NCI-H2196 treated with DMSO at 0.1 percent for 48 hours (cell line): Measurements from ENCODE around the gene C17orf114.

Source experiments
- DNase-seq: peaks from one replicate; lab custom pipeline; 2025; ENCODE audit not compliant: unreplicated experiment; lab: John Stamatoyannopoulos, UW

Gene C17orf114

DNA sequence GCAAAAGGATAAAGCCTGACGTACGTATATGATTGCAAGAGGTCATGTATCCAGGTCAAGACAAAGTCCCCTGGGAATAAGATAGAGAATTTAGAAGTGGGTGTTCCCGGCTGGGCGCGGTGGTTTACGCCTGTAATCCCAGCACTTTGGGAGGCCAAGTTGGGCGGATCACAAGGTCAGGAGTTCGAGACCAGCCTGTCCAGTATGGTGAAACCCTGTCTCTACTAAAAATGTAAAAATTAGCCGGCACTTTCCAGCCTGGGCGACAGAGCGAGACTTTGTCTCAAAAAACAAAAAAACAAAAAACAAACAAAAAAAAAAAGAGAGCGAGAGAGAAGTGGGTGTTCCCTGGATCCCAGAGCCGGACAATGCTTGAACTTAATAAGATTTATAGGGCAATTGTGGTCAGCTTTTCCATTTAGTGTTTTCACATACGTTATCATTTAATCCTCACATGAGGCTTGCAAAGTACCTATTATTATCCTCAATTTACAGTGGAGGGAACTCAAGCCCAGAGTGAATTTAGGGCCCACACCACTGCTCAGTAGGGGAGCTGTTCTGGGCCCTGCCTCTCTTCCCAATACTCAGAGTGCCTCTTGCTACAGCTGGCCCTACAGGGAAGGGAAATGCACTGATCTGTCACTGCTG lies 13.8 kb downstream of the C17orf114 start:
- DNase-seq, result no peak

GRCh38 chr17:4786516-4786915 lies 15.6 kb downstream of the C17orf114 start:
- DNase-seq, result no peak

GRCh38 chr17:4786106-4786511 lies 16.0 kb downstream of the C17orf114 start, which contains the start of gene VMO1:
VMO1 (minus strand) TSS chr17:4786364; CDS start chr17:4786352, 12 bp downstream.
- DNase-seq, result no peak

DNA sequence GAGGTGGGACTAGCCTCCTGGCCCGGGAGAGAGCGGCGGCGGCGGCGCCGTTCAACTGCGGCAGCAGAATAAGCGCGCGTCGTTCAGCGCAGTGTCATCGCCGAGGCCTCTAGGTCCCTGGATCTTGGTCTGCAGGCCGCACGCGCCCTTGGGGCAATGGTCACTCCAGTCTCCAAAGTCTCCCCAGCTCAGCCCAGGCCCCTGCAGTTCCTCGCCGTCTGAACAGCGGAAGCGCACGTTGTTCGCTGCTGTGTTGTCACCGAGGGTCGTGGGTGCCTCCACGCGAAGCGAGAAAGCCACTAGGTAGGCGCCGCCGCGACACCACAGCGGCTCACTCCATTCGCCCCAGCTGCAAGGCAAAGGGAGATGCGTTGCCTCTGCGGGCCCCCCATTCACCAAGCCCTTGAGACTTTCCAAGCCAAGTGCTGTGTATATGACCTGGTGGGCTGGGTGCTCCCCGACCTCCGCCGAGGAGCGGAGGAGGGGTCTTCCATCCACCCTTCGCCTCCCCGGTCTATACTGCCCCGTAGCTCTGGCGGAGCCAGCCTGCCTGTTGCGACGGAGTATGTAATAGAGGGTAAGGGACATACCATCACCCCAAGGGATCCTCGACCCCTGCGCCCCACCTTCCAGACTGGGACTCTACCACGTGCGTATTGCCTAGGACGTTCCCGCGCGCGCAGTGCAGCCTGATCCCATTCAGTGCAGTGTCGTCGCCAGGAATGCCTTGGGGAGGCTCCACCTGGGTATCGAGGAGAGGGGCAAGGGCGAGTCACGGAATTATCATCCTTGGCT lies 16.6 kb downstream of the C17orf114 start:
- no peak for DNase-seq

DNA sequence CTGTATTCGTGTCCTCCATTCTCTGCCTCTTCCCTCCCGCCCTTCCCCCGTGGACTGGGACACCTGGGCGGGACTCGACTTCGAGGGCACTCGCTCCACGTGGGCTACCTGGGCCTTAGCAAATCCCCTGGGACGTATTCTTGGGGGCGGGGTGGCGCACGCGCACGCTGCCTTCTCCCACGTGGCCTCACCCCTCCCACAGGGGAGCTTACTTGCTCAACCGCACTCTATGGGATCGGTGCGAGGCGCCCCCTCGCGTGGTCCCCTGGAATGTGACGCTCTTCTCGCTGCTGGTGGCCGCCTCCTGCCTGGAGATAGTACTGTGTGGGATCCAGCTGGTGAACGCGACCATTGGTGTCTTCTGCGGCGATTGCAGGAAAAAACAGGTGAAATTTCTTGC lies 19.5 kb downstream of the C17orf114 start:
- no peak for DNase-seq

GRCh38 chr17:4780325-4780955 lies 21.7 kb downstream of the C17orf114 start:
- DNase-seq, result no peak

DNA sequence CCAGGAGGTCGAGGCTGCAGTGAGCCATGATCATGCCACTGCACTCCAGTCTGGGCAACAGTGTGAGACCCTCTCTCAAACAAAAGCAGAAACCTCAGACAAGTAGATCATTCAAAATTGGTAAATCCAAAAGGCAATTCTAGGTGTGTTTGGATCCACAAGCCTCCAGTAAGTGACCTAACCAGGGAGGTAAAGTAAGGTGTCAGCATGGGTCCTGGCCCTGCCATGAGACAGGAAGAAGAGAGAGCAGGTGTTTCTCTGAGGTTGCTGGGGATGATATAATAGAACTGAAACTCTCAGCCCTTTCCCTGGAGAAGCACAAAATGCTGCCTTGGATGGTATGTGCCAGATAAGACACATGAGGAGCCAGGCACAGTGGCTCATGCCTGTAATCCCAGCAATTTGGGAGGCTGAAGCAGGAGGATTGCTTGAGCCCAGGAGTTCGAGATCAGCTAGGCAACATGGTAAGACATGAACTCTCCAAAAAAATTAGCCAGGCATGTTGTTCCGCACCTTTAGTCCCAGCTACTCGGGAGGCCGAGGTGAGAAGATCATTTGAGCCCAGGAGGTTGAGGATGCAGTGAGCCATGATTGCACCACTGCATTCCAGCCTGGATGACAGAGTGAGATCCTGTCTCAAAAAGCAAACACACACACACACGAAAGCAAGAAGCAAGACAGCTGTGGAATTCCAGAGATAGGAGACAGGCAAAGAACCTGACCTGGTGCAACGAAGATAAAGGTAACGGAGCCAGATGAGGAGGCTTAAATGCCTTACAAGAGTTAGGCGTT lies 24.0 kb downstream of the C17orf114 start:
- no peak for DNase-seq

DNA sequence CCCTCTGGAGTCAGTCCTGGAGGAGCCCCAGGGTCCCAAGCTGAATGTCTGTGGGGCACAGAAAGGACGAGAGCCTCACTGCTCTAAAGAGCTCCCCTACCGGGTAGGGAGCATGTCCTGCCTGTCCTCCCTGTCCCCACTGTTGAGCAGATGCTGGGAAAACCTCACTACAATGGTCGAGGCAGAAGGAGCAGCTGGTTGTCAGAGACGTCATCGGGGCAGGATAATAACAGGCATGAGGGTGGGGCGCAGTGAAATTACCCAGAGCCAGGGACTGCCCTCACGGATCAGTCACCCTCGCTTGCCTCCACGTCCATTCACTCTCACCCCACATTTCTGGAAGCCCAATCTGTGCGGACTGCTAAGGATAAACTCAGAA lies 29.9 kb downstream of the C17orf114 start:
- DNase-seq, result no peak

GRCh38 chr17:4771519-4772234 lies 30.5 kb downstream of the C17orf114 start, which contains the start of gene TM4SF5:
TM4SF5 (plus strand) TSS chr17:4771886; CDS start chr17:4771923, 37 bp downstream.
- no peak for DNase-seq

GRCh38 chr17:4769628-4770027 lies 32.5 kb downstream of the C17orf114 start:
- DNase-seq, result no peak

- DNase-seq, result no peak
Observed at GRCh38 chr17:4768298-4768697, 33.8 kb downstream of the C17orf114 start.

DNA sequence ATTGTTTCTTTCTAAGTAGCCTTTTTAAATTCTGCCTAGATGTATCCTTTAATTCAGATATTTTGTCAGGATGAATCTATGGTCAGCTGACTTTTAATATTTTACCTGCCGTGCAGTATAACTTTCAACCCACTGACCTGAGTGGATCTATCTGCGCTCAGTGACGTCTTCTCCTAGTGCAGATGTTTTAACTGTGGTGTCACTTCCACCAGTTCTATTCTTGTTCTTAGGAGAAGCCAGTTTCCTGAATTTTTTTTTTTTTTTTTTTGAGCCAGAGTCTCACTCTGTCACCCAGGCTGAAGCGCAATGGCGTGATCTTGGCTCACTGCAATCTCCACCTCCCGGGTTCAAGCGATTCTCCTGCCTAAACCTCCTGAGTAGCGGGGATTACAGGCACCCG lies 35.4 kb downstream of the C17orf114 start:
- no peak for DNase-seq

- no peak for DNase-seq
Observed at GRCh38 chr17:4766201-4766600, 35.9 kb downstream of the C17orf114 start.

DNA sequence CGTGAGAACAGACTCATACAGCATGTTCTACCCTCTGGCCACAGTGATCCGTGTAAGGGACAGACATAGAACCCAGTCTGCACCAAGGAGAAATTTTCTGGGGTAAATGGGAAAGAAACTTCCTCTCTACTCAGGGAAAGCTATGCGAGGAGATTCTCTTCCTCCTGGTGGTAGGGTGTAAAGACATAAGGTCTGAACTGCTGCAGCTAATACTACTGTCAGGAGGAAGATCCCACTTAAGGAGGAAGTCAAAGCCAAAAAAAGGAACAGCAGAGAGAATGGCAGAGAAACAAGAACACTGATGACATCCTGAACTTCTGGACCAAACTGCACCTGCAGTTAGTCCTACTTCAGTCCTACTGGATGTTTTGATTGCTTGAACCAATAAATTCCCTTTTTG lies 37.5 kb downstream of the C17orf114 start:
- no peak for DNase-seq

GRCh38 chr17:4759776-4760236 lies 42.3 kb downstream of the C17orf114 start:
- no peak for DNase-seq

DNA sequence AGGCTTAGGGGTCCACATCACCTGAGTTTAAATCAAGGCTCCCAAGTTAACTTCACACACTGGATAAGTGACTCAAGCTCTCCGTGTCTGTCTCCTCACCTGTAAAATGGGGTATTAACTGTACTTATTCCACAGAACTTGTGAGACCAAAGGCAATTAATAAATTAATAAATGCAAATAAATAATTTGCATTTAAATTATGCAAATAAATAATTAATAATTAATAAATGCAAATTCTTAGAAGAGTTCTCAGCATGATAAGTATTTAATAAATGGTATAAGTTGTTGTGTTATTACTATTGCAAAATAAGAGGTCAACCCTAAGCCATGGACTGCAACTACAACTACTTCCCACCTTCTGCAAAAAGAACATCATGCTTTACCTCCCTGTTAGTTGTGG lies 48.7 kb downstream of the C17orf114 start:
- DNase-seq, result no peak

- DNase-seq, result no peak
Observed at GRCh38 chr17:4751932-4752331, 50.2 kb downstream of the C17orf114 start.
